H9 (cell line): ENCODE measurements around the gene CBLIF. TPM values are rescaled to one million over a fixed set of nuclear protein-coding genes. Genes with fewer than 3 reads are reported as not detected.
A peak's percentile ranks its signal among the peaks of the same experiment; 100 is the strongest.
"Not testable (repeated sequence)": the region's sequence is repeated elsewhere in the genome, so short reads cannot be mapped to it uniquely, and the experiment has no call there.

Experiments used
- DNase-seq: peaks from one replicate; pipeline ENCODE4 v3.0.0-alpha.2; 2017
- H2AFZ ChIP-seq: one replicate; pipeline ENCODE4 v1.6.1; 2013; ENCODE audit warnings: mild to moderate bottlenecking, low read length, control low read depth, moderate library complexity
- H2AK5ac ChIP-seq: 2 replicates; pipeline ENCODE4 v1.6.1; 2013; ENCODE audit warnings: low read length, control low read depth, mixed read lengths; ENCODE audit not compliant: insufficient read length
- H2BK120ac ChIP-seq: one replicate; pipeline ENCODE4 v1.6.1; 2013; ENCODE audit warnings: low read depth, mild to moderate bottlenecking, low read length, control low read depth, inconsistent platforms; ENCODE audit not compliant: poor library complexity, severe bottlenecking
- H2BK12ac ChIP-seq: 2 replicates; pipeline ENCODE4 v1.6.1; 2013; ENCODE audit warnings: low read length, control low read depth, mixed read lengths, low read depth; ENCODE audit not compliant: insufficient read length
- H2BK15ac ChIP-seq: 2 replicates; pipeline ENCODE4 v1.6.1; 2013; ENCODE audit warnings: low read depth, low read length, control low read depth
- H2BK20ac ChIP-seq: one replicate; pipeline ENCODE4 v1.6.1; 2013; ENCODE audit warnings: low read depth, mild to moderate bottlenecking, low read length, control low read depth, inconsistent platforms; ENCODE audit not compliant: poor library complexity, severe bottlenecking
- H2BK5ac ChIP-seq: 2 replicates; pipeline ENCODE4 v1.6.1; 2013; ENCODE audit warnings: low read length, control low read depth, mixed read lengths; ENCODE audit not compliant: insufficient read length
- H3K14ac ChIP-seq: 2 replicates; pipeline ENCODE4 v1.6.1; 2013; ENCODE audit warnings: low read length, control low read depth; ENCODE audit not compliant: insufficient read depth
- H3K18ac ChIP-seq: 2 replicates; pipeline ENCODE4 v1.6.1; 2013; ENCODE audit warnings: low read depth, mild to moderate bottlenecking, mixed read lengths, low read length, control low read depth; ENCODE audit not compliant: insufficient read length
- H3K23ac ChIP-seq: 2 replicates; pipeline ENCODE4 v1.6.1; 2013; ENCODE audit warnings: low read length, control low read depth, mixed read lengths, low read depth; ENCODE audit not compliant: insufficient read length
- H3K23me2 ChIP-seq: 2 replicates; pipeline ENCODE4 v1.6.1; 2013; ENCODE audit warnings: low read depth, mild to moderate bottlenecking, mixed read lengths, low read length, control low read depth; ENCODE audit not compliant: insufficient read length, poor library complexity, severe bottlenecking
- H3K27ac ChIP-seq: 2 replicates; pipeline ENCODE4 v1.5.1; 2013; ENCODE audit warnings: low read length, control low read depth, mixed read lengths, low read depth; ENCODE audit not compliant: insufficient read length
- H3K27me3 ChIP-seq: 2 replicates; pipeline ENCODE4 v1.6.1; 2013; ENCODE audit warnings: low read length, control low read depth, inconsistent platforms; ENCODE audit not compliant: insufficient read depth
- H3K4ac ChIP-seq: 2 replicates; pipeline ENCODE4 v1.6.1; 2013; ENCODE audit warnings: low read depth, mild to moderate bottlenecking, control low read depth, inconsistent platforms, low read length, moderate library complexity
- H3K4me1 ChIP-seq: 2 replicates; pipeline ENCODE4 v1.6.1; 2013; ENCODE audit warnings: low read length, control low read depth, inconsistent platforms; ENCODE audit not compliant: insufficient read depth
- H3K4me2 ChIP-seq: 2 replicates; pipeline ENCODE4 v1.6.1; 2013; ENCODE audit warnings: low read length, control low read depth, mixed read lengths; ENCODE audit not compliant: insufficient read length, insufficient read depth
- H3K56ac ChIP-seq: 2 replicates; pipeline ENCODE4 v1.6.1; 2013; ENCODE audit warnings: low read depth, mild to moderate bottlenecking, mixed read lengths, low read length, control low read depth; ENCODE audit not compliant: insufficient read length
- H3K79me1 ChIP-seq: 2 replicates; pipeline ENCODE4 v1.6.1; 2013; ENCODE audit warnings: low read depth, mild to moderate bottlenecking, moderate library complexity, low read length, control low read depth, inconsistent platforms; ENCODE audit not compliant: insufficient read depth, poor library complexity, severe bottlenecking
- H3K79me2 ChIP-seq: 2 replicates; pipeline ENCODE4 v1.6.1; 2013; ENCODE audit warnings: low read length, control low read depth, inconsistent platforms; ENCODE audit not compliant: insufficient read depth
- H3K9ac ChIP-seq: 2 replicates; pipeline ENCODE4 v1.6.1; 2013; ENCODE audit warnings: low read length, control low read depth, mixed read lengths; ENCODE audit not compliant: insufficient read length; ENCODE audit errors: extremely low read depth
- H3K9me3 ChIP-seq: one replicate; pipeline ENCODE4 v1.6.1; 2013; ENCODE audit warnings: low read depth, low read length, inconsistent platforms; ENCODE audit not compliant: control insufficient read depth
- H3T11ph ChIP-seq: one replicate; pipeline ENCODE4 v1.6.1; 2013; ENCODE audit warnings: mild to moderate bottlenecking, low read length, control low read depth, inconsistent platforms
- H4K20me1 ChIP-seq: one replicate; pipeline ENCODE4 v1.6.1; 2013; ENCODE audit not compliant: control insufficient read depth, insufficient read length, insufficient read depth
- H4K5ac ChIP-seq: 2 replicates; pipeline ENCODE4 v1.6.1; 2013; ENCODE audit warnings: low read depth, mild to moderate bottlenecking, mixed read lengths, low read length, control low read depth; ENCODE audit not compliant: insufficient read length
- H4K8ac ChIP-seq: replicated peaks from 2 replicates; pipeline ENCODE4 v1.6.1; 2013; ENCODE audit warnings: low read length, control low read depth, mixed read lengths, low read depth; ENCODE audit not compliant: insufficient read length
- H4K91ac ChIP-seq: 2 replicates; pipeline ENCODE4 v1.6.1; 2013; ENCODE audit warnings: low read depth, mild to moderate bottlenecking, moderate library complexity, mixed read lengths, low read length, control low read depth; ENCODE audit not compliant: insufficient read length
- H3K27ac Mint-ChIP-seq, 3 experiments: 2 replicates in 2 of 3; 3 replicates in 1 of 3; pipeline ENCODE4 v1.8.0; 2020 to 2021; ENCODE audit warnings: mixed read lengths in 3 of 3, mild to moderate bottlenecking in 1 of 3, moderate library complexity in 1 of 3
- H3K27me3 Mint-ChIP-seq: 2 replicates; pipeline ENCODE4 v1.8.0; 2021; ENCODE audit warnings: low read depth, mild to moderate bottlenecking, moderate library complexity, mixed read lengths
- H3K36me3 Mint-ChIP-seq, 3 experiments: 2 replicates in 2 of 3; 3 replicates in 1 of 3; pipeline ENCODE4 v1.8.0; 2020 to 2021; ENCODE audit warnings: low read depth in 3 of 3, mixed read lengths in 3 of 3; ENCODE audit not compliant: insufficient read depth in 1 of 3
- H3K4me1 Mint-ChIP-seq, 2 experiments: 2 replicates each; pipeline ENCODE4 v1.8.0; 2020; ENCODE audit warnings: mixed read lengths in 2 of 2
- H3K4me3 Mint-ChIP-seq, 2 experiments: 2 replicates in 1 of 2; 3 replicates in 1 of 2; pipeline ENCODE4 v1.8.0; 2020 to 2021; ENCODE audit warnings: mild to moderate bottlenecking in 2 of 2, mixed read lengths in 2 of 2, moderate library complexity in 1 of 2
- H3K9me3 Mint-ChIP-seq, 2 experiments: 2 replicates in 1 of 2; 3 replicates in 1 of 2; pipeline ENCODE4 v1.8.0; 2020; ENCODE audit warnings: mild to moderate bottlenecking in 2 of 2, mixed read lengths in 2 of 2, moderate library complexity in 1 of 2
- CTCF ChIP-seq: fragments of 200-600 bp; sonication (generic); conservative IDR thresholded peaks from 3 replicates; pipeline ENCODE4 v1.8.0; 2021; ENCODE audit warnings: antibody characterized with exemption, mild to moderate bottlenecking
- WGBS: extraction: QIAGEN DNeasy Blood & Tissue Kit; methylation state at CpG from one replicate; pipeline ENCODE4 v1.1.7; 2013; ENCODE audit warnings: missing lambda C conversion rate, low lambda C conversion rate, mixed read lengths; ENCODE audit not compliant: insufficient read length; ENCODE audit errors: extremely low coverage; 5-methylcytosine and 5-hydroxymethylcytosine counted together
- total RNA-seq: library from RNA; stranded (reverse); gene quantifications from 2 replicates; pipeline ENCODE4 v1.2.1, GENCODE V29; 2021

Gene CBLIF
- total RNA-seq, 1 experiment from 2014 or later: not detected

DNA sequence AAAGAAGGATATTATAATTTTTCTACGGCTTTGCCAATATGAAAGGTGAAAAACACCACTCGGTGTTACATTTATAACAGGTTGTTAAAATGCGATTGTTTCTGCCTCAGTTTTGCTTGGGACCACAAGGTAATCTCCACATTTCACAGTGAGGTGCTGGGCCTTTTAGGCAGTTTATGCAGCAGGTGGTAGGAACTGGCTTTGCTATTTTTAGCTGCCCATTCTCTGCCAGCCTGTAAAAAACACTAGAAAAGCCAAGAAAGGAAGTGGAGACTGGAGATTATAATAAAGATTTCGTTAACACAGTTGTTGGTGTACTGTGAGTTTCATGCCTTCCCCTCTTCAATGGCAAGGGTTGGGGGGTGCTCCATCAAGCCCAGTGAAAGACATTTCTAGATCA is 26.7 kb downstream of the CBLIF start:
- WGBS: no CpG with 5 or more reads among the region's 4 CpGs
- no peak overlapping the region for H3K18ac ChIP-seq
- H3K9ac ChIP-seq: no peak overlapping the region
- TF ChIP-seq CTCF: no peak
- no peak overlapping the region for H2BK120ac ChIP-seq
- no peak overlapping the region for H2AFZ ChIP-seq
- no peak overlapping the region for H3K56ac ChIP-seq
- H3K23ac ChIP-seq: no peak overlapping the region
- Mint-ChIP-seq H3K27ac (no peak overlapping the region; a peak in 1 of 7 replicates), H3K4me1 (peaks cover 53 to 55% of the 10 kb centered on the region in 2 experiments), H3K9me3 (no peaks in the 10 kb centered on the region), H3K27me3 (no peaks in the 10 kb centered on the region), H3K36me3 (no peaks in the 10 kb centered on the region; a peak in 1 of 7 replicates), H3K4me3 (no peak overlapping the region)
- no peak overlapping the region for H3K4me2 ChIP-seq
- H4K20me1 ChIP-seq: no peaks in the 10 kb centered on the region
- H4K5ac ChIP-seq: no peak overlapping the region
- H3K4ac ChIP-seq: no peak overlapping the region
- no peak overlapping the region for H4K91ac ChIP-seq
- no peak overlapping the region for H3T11ph ChIP-seq
- no peak overlapping the region for H2BK20ac ChIP-seq
- H3K27ac ChIP-seq: no peak overlapping the region
- H3K4me1 ChIP-seq: no peaks in the 10 kb centered on the region; the same call in 1 of the 2 replicates
- no peaks in the 10 kb centered on the region for H3K9me3 ChIP-seq
- H2BK15ac ChIP-seq: no peak overlapping the region
- H3K23me2 ChIP-seq: no peaks in the 10 kb centered on the region
- H2BK12ac ChIP-seq: no peak overlapping the region
- no peaks in the 10 kb centered on the region for H3K27me3 ChIP-seq
- no peak overlapping the region for H4K8ac ChIP-seq
- no peak overlapping the region for H3K14ac ChIP-seq
- DNase-seq: no peak
- no peaks in the 10 kb centered on the region for H3K79me2 ChIP-seq
- H2AK5ac ChIP-seq: no peak overlapping the region
- H2BK5ac ChIP-seq: no peak overlapping the region
- H3K79me1 ChIP-seq: no peaks in the 10 kb centered on the region

DNA sequence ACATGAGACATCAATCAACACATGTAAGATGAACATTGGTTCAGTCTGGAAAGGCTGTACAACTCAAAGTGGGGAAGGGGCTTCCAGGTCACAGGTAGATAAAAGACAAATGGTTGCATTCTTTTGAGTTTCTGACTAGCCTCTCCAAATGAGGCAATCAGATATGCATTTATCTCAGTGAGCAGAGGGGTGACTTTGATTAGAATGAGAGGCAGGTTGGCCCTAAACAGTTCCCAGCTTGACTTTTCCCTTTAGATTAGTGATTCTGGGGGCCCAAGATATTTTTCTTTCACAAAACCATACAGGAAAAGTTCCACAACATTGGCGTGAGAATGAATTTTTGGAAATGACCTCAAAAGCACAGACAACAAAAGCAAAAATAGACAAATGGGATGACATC is 28.9 kb downstream of the CBLIF start:
- WGBS: no CpG with 5 or more reads among the region's 1 CpG
- H3K79me2 ChIP-seq: not testable (repeated sequence)

More for the DNA sequence above, 28.9 kb downstream of the CBLIF start:
- Mint-ChIP-seq H3K4me3 (peak overlapping the region in 1 of 2 experiments; percentile 76; a peak in 2 of 5 replicates), H3K4me1 (peaks cover 64 to 65% of the 10 kb centered on the region in 2 experiments), H3K27ac (peak overlapping the region; percentile 32 to 96 (median 91); a peak in 6 of 7 replicates)
- Histone ChIP-seq H3K27ac (peak overlapping the region; percentile 94), H3K4me2 (peak overlapping the region; percentile 73)
- H3K56ac ChIP-seq, H3K27me3 ChIP-seq, H3K4ac ChIP-seq, H4K91ac ChIP-seq, H3K9me3 ChIP-seq, H4K8ac ChIP-seq, H3K27me3 Mint-ChIP-seq, H2AFZ ChIP-seq, H4K5ac ChIP-seq, H3K23ac ChIP-seq, H3K4me1 ChIP-seq, H3T11ph ChIP-seq, H3K79me1 ChIP-seq, H3K9ac ChIP-seq, H3K9me3 Mint-ChIP-seq, H2BK20ac ChIP-seq, DNase-seq, H3K18ac ChIP-seq, H2BK5ac ChIP-seq, H3K23me2 ChIP-seq, H3K14ac ChIP-seq, H2AK5ac ChIP-seq, H2BK12ac ChIP-seq, H4K20me1 ChIP-seq, H2BK120ac ChIP-seq, H3K36me3 Mint-ChIP-seq, H2BK15ac ChIP-seq: not testable (repeated sequence)
